ENCODE measurements around the gene HCCS. TPM values are rescaled to one million over a fixed set of nuclear protein-coding genes. Genes with fewer than 3 reads are reported as not detected.

The HCCS gene
- total RNA-seq, 1 donor from 2014 or later, result 27.9 TPM

GRCh38 chrX:11159149-11159548 lies 48.0 kb downstream of the HCCS start:
- Mint-ChIP-seq H3K36me3 (ENCODE audit: unreplicated experiment) (no peaks in the 10 kb centered on the region), H3K4me1 (ENCODE audit: unreplicated experiment) (no peaks in the 10 kb centered on the region), H3K27ac (ENCODE audit: unreplicated experiment) (no peak overlapping the region), H3K4me3 (ENCODE audit: unreplicated experiment) (no peak overlapping the region), H3K27me3 (ENCODE audit: unreplicated experiment) (no peaks in the 10 kb centered on the region), H3K9me3 (ENCODE audit: unreplicated experiment) (peaks cover 3% of the 10 kb centered on the region)
- DNase-seq (ENCODE audit: extremely low spot score, unreplicated experiment), result no peak
- TF ChIP-seq, protein P1, sequence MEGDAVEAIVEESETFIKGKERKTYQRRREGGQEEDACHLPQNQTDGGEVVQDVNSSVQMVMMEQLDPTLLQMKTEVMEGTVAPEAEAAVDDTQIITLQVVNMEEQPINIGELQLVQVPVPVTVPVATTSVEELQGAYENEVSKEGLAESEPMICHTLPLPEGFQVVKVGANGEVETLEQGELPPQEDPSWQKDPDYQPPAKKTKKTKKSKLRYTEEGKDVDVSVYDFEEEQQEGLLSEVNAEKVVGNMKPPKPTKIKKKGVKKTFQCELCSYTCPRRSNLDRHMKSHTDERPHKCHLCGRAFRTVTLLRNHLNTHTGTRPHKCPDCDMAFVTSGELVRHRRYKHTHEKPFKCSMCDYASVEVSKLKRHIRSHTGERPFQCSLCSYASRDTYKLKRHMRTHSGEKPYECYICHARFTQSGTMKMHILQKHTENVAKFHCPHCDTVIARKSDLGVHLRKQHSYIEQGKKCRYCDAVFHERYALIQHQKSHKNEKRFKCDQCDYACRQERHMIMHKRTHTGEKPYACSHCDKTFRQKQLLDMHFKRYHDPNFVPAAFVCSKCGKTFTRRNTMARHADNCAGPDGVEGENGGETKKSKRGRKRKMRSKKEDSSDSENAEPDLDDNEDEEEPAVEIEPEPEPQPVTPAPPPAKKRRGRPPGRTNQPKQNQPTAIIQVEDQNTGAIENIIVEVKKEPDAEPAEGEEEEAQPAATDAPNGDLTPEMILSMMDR (IDR thresholded peaks at IDR 0.05), result no peak

- H3K4me1 Mint-ChIP-seq (ENCODE audit: unreplicated experiment), result no peaks in the 10 kb centered on the region
- no peaks in the 10 kb centered on the region for H3K27me3 Mint-ChIP-seq (ENCODE audit: unreplicated experiment)
- DNase-seq (ENCODE audit: extremely low spot score, unreplicated experiment), result no peak
- H3K4me3 Mint-ChIP-seq (ENCODE audit: unreplicated experiment), result no peak overlapping the region
- peaks cover 3% of the 10 kb centered on the region for H3K9me3 Mint-ChIP-seq (ENCODE audit: unreplicated experiment)
- TF ChIP-seq, protein P1 (IDR thresholded peaks at IDR 0.05), result no peak
- no peak overlapping the region for H3K27ac Mint-ChIP-seq (ENCODE audit: unreplicated experiment)
- H3K36me3 Mint-ChIP-seq (ENCODE audit: unreplicated experiment), result peaks cover 3% of the 10 kb centered on the region
Observed at GRCh38 chrX:11164433-11164832, 53.3 kb downstream of the HCCS start.

DNA sequence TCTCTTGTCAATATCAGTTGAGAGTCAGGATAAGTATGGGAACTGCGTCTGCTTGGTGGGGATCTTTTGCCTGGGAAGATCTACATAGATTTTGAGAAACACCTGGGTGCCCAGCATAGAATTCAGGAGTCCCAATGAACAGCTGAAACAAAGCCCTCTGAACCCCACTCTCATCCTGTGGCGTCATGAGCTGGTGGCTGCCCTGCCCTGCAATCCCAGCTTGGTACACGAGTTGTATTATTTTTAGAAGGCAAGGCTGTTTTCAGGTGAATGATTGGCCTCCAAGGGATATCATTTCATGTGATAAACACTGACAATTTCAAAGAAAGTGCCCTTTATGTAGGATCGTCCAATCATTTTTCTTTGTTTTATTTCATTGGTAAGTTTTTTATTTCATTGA lies 60.8 kb downstream of the HCCS start:
- Mint-ChIP-seq H3K27ac (ENCODE audit: unreplicated experiment) (no peak overlapping the region), H3K4me1 (ENCODE audit: unreplicated experiment) (no peaks in the 10 kb centered on the region), H3K27me3 (ENCODE audit: unreplicated experiment) (no peaks in the 10 kb centered on the region), H3K4me3 (ENCODE audit: unreplicated experiment) (no peak overlapping the region), H3K9me3 (ENCODE audit: unreplicated experiment) (peaks cover 22% of the 10 kb centered on the region), H3K36me3 (ENCODE audit: unreplicated experiment) (peaks cover 7% of the 10 kb centered on the region)
- no peak for DNase-seq (ENCODE audit: extremely low spot score, unreplicated experiment)
- TF ChIP-seq, protein P1 (IDR thresholded peaks at IDR 0.05), result no peak

DNA sequence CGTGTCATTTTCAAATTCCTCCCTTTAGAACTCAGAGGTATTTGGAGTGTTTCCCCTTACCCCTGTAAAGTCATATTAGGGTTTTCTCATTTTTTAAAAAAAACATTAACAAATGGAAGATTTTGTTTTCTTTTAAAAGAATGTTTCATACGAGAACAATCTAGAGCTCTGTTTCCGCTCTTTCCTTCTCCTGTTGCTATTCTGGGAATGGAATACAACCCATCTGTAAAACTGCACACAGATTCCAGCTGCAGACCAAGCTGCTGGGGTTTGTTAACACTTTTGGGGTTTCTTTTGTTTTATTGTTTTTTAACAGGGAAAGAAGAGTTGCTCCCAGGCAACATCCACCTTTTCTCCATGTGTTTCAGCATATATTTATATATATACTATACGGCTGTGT lies 61.3 kb downstream of the HCCS start:
- Mint-ChIP-seq H3K27me3 (ENCODE audit: unreplicated experiment) (no peaks in the 10 kb centered on the region), H3K27ac (ENCODE audit: unreplicated experiment) (no peak overlapping the region), H3K4me3 (ENCODE audit: unreplicated experiment) (no peak overlapping the region), H3K36me3 (ENCODE audit: unreplicated experiment) (peaks cover 7% of the 10 kb centered on the region), H3K4me1 (ENCODE audit: unreplicated experiment) (no peaks in the 10 kb centered on the region), H3K9me3 (ENCODE audit: unreplicated experiment) (peaks cover 24% of the 10 kb centered on the region)
- no peak for DNase-seq (ENCODE audit: extremely low spot score, unreplicated experiment)
- TF ChIP-seq, protein P1 (IDR thresholded peaks at IDR 0.05), result no peak

Other genes with a start within 250 kb of the HCCS start
- gene AMELX, start 182.1 kb downstream of the HCCS start, total RNA-seq, result not detected in 2 replicates